Subcutaneous abdominal adipose tissue (tissue), 5 donors: ENCODE results near the gene UBAP1.

Source experiments
- H3K27ac ChIP-seq: one replicate; pipeline ENCODE4 v1.7.0; 2013; ENCODE audit warnings: low read depth, mild to moderate bottlenecking, inconsistent platforms, low read length, moderate library complexity
- H3K27me3 ChIP-seq, 5 donors: one replicate each; pipeline ENCODE4 v1.7.0; 2013; ENCODE audit warnings: low read length in 5 of 5, inconsistent platforms in 1 of 5; ENCODE audit not compliant: control insufficient read depth in 5 of 5, insufficient read depth in 4 of 5
- H3K36me3 ChIP-seq, 5 donors: one replicate each; pipeline ENCODE4 v1.7.0; 2013; ENCODE audit warnings: low read length in 5 of 5; ENCODE audit not compliant: control insufficient read depth in 5 of 5, insufficient read depth in 5 of 5
- H3K4me1 ChIP-seq, 5 donors: one replicate each; pipeline ENCODE4 v1.7.0; 2013; ENCODE audit warnings: low read length in 5 of 5, mild to moderate bottlenecking in 3 of 5, moderate library complexity in 1 of 5; ENCODE audit not compliant: control insufficient read depth in 5 of 5, insufficient read depth in 5 of 5
- H3K4me3 ChIP-seq, 5 donors: one replicate each; pipeline ENCODE4 v1.7.0; 2013; ENCODE audit warnings: low read length in 5 of 5, low read depth in 1 of 5
- H3K9ac ChIP-seq, 5 donors: one replicate each; pipeline ENCODE4 v1.7.0; 2013; ENCODE audit warnings: low read length in 5 of 5, mild to moderate bottlenecking in 4 of 5, moderate library complexity in 3 of 5
- H3K9me3 ChIP-seq, 5 donors: one replicate each; pipeline ENCODE4 v1.7.0; 2013; ENCODE audit warnings: low read length in 5 of 5; ENCODE audit not compliant: control insufficient read depth in 5 of 5
- donor health status: healthy.
- donor health status: healthy.
- donor health status: healthy.
- donor health status: healthy.
- donor health status: healthy.

Gene UBAP1

GRCh38 chr9:34154057-34154456 lies 24.8 kb upstream of the UBAP1 start:
- Histone ChIP-seq H3K27ac (no peak overlapping the region), H3K4me1 (no peaks in the 10 kb centered on the region)

GRCh38 chr9:34157318-34157717 lies 21.5 kb upstream of the UBAP1 start:
- Histone ChIP-seq H3K4me1 (no peaks in the 10 kb centered on the region), H3K36me3 (no peaks in the 10 kb centered on the region), H3K27me3 (no peaks in the 10 kb centered on the region), H3K9me3 (no peaks in the 10 kb centered on the region), H3K9ac (no peak overlapping the region), H3K27ac (no peak overlapping the region), H3K4me3 (no peak overlapping the region)

More at GRCh38 chr9:34154057-34154456, 24.8 kb upstream of the UBAP1 start:
- no peaks in the 10 kb centered on the region for H3K9me3 ChIP-seq
- no peaks in the 10 kb centered on the region for H3K36me3 ChIP-seq
- H3K4me3 ChIP-seq: no peak overlapping the region
- H3K9ac ChIP-seq: no peak overlapping the region
- no peaks in the 10 kb centered on the region for H3K27me3 ChIP-seq

- Histone ChIP-seq H3K27me3 (no peaks in the 10 kb centered on the region), H3K9ac (no peak overlapping the region), H3K36me3 (no peaks in the 10 kb centered on the region), H3K27ac (no peak overlapping the region), H3K9me3 (no peaks in the 10 kb centered on the region), H3K4me1 (no peaks in the 10 kb centered on the region), H3K4me3 (no peak overlapping the region)
Measured at GRCh38 chr9:34157898-34158297, 20.9 kb upstream of the UBAP1 start.

- H3K9ac ChIP-seq: no peak overlapping the region
- no peaks in the 10 kb centered on the region for H3K4me1 ChIP-seq
Measured at GRCh38 chr9:34158362-34158869, 20.4 kb upstream of the UBAP1 start.

GRCh38 chr9:34163434-34163833 lies 15.4 kb upstream of the UBAP1 start:
- Histone ChIP-seq H3K4me1 (no peaks in the 10 kb centered on the region), H3K36me3 (no peaks in the 10 kb centered on the region), H3K9ac (no peak overlapping the region), H3K4me3 (no peak overlapping the region), H3K27ac (no peak overlapping the region), H3K27me3 (no peaks in the 10 kb centered on the region), H3K9me3 (no peaks in the 10 kb centered on the region)

More at GRCh38 chr9:34158362-34158869, 20.4 kb upstream of the UBAP1 start:
- Histone ChIP-seq H3K27me3 (no peaks in the 10 kb centered on the region), H3K9me3 (no peaks in the 10 kb centered on the region), H3K4me3 (no peak overlapping the region), H3K27ac (no peak overlapping the region), H3K36me3 (no peaks in the 10 kb centered on the region)

GRCh38 chr9:34169125-34169524 lies 9.7 kb upstream of the UBAP1 start:
- H3K36me3 ChIP-seq: no peaks in the 10 kb centered on the region
- H3K27me3 ChIP-seq: no peaks in the 10 kb centered on the region
- H3K9ac ChIP-seq: no peak overlapping the region
- H3K27ac ChIP-seq: no peak overlapping the region
- H3K4me1 ChIP-seq: peaks cover 3 to 20% (median 13%) of the 10 kb centered on the region in 5 donors
- H3K4me3 ChIP-seq: no peak overlapping the region
- no peaks in the 10 kb centered on the region for H3K9me3 ChIP-seq

GRCh38 chr9:34170237-34170991 lies 8.4 kb upstream of the UBAP1 start:
- Histone ChIP-seq H3K9me3 (no peaks in the 10 kb centered on the region), H3K27me3 (no peaks in the 10 kb centered on the region), H3K36me3 (no peaks in the 10 kb centered on the region), H3K9ac (no peak overlapping the region), H3K4me1 (peaks cover 3 to 20% (median 13%) of the 10 kb centered on the region in 5 donors), H3K4me3 (no peak overlapping the region), H3K27ac (no peak overlapping the region)

GRCh38 chr9:34171753-34172535 lies 6.9 kb upstream of the UBAP1 start:
- peaks cover 3 to 20% (median 13%) of the 10 kb centered on the region in 5 donors for H3K4me1 ChIP-seq
- H3K9me3 ChIP-seq: no peaks in the 10 kb centered on the region
- H3K27me3 ChIP-seq: no peaks in the 10 kb centered on the region
- H3K36me3 ChIP-seq: no peaks in the 10 kb centered on the region
- H3K27ac ChIP-seq: no peak overlapping the region
- no peak overlapping the region for H3K9ac ChIP-seq
- H3K4me3 ChIP-seq: no peak overlapping the region

- H3K9me3 ChIP-seq: no peaks in the 10 kb centered on the region
- H3K36me3 ChIP-seq: no peaks in the 10 kb centered on the region
- no peak overlapping the region for H3K27ac ChIP-seq
- no peak overlapping the region for H3K4me3 ChIP-seq
- no peak overlapping the region for H3K9ac ChIP-seq
- H3K27me3 ChIP-seq: no peaks in the 10 kb centered on the region
- peaks cover 0 to 26% (median 10%) of the 10 kb centered on the region in 5 donors for H3K4me1 ChIP-seq
Measured at GRCh38 chr9:34176089-34176488, 2.8 kb upstream of the UBAP1 start.
